ENCODE measurements around the gene STPG3. TPM values are rescaled to one million over a fixed set of nuclear protein-coding genes. Genes with fewer than 3 reads are reported as not detected.

Gene STPG3
- not detected for total RNA-seq
- polyA plus RNA-seq = under 1 TPM in 1 of 3 donors, not detected in 2; 0.08 TPM
- long read RNA-seq, donor 1 = 0 reads
- long read RNA-seq, donor 2 = 0 reads

- WGBS, 3 donors = 50 to 66% (median 53%) methylated on average over 4 of the region's 4 CpGs
- peaks cover 19% of the 10 kb centered on the region for H3K4me1 ChIP-seq
- peaks cover 0 to under 1% of the 10 kb centered on the region in 2 donors for H3K36me3 ChIP-seq (ENCODE audit: insufficient read depth in 1 of 2, low read depth in 1 of 2)
- no peaks in the 10 kb centered on the region for H3K27me3 ChIP-seq (ENCODE audit: insufficient read depth in 3 of 3, low read length in 2 of 3)
- no peaks in the 10 kb centered on the region for H3K9me3 ChIP-seq
- H3K4me3 ChIP-seq = no peak within 1 kb of the TSS
- ATAC-seq = no peak
- no peak within 1 kb of the TSS for H3K27ac ChIP-seq
- no peak for DNase-seq
- no peak for TF ChIP-seq CTCF (IDR thresholded peaks at IDR 0.05)
- intact Hi-C loops (cut with DNase I) = no loop called here
Observed at GRCh38 chr9:137251194-137251461, at the start of gene STPG3. TSS of gene STPG3 (plus strand) at chr9:137251286. CDS start at chr9:137251287, 1 bp downstream.

GRCh38 chr9:137202966-137203365 is 48.1 kb upstream of the STPG3 start:
- intact Hi-C loops (cut with DNase I) = no loop called here
- Histone ChIP-seq H3K36me3 (ENCODE audit: insufficient read depth in 1 of 2, low read depth in 1 of 2) (no peaks in the 10 kb centered on the region), H3K9me3 (no peaks in the 10 kb centered on the region), H3K4me1 (peaks cover 68% of the 10 kb centered on the region), H3K4me3 (peak overlapping the region; percentile 81), H3K27me3 (ENCODE audit: insufficient read depth in 3 of 3, low read length in 2 of 3) (no peaks in the 10 kb centered on the region), H3K27ac (no peak overlapping the region)
- 50 to 63% (median 56%) methylated on average over 8 of the region's 8 CpGs for WGBS, 3 donors
- DNase-seq (no peak), ATAC-seq (no peak)
- no peak for TF ChIP-seq CTCF (IDR thresholded peaks at IDR 0.05)

- no peaks in the 10 kb centered on the region for H3K27me3 ChIP-seq (ENCODE audit: insufficient read depth in 3 of 3, low read length in 2 of 3)
- H3K36me3 ChIP-seq (ENCODE audit: insufficient read depth in 1 of 2, low read depth in 1 of 2) = no peaks in the 10 kb centered on the region
- peaks cover 51% of the 10 kb centered on the region for H3K4me1 ChIP-seq
- peak in 1 of 2 donors; percentile 11 for DNase-seq
- H3K9me3 ChIP-seq = no peaks in the 10 kb centered on the region
- no peak for TF ChIP-seq CTCF (IDR thresholded peaks at IDR 0.05)
- no peak for ATAC-seq
- H3K27ac ChIP-seq = peak overlapping the region; percentile 84
- intact Hi-C loops (cut with DNase I) = loop anchor here in 1 of 2 donors (1.0 kb wide), 1 partner anchor 16 kb away; the partner anchor contains the start of genes ANAPC2 and SSNA1
- 11 to 12% (median 12%) methylated on average over 21 of the region's 21 CpGs for WGBS, 3 donors
- peak overlapping the region; percentile 81 for H3K4me3 ChIP-seq
Observed at GRCh38 chr9:137204731-137205125, 46.4 kb upstream of the STPG3 start.

GRCh38 chr9:137205126-137206069 is 45.7 kb upstream of the STPG3 start, which contains the start of the genes NDOR1 and TMEM203:
TSS of gene NDOR1 (plus strand) at chr9:137205700. CDS start at chr9:137205778, 78 bp downstream.
TSS of gene TMEM203 (minus strand) at chr9:137205648. CDS start at chr9:137205414, 234 bp downstream.
- ATAC-seq (peak; percentile 64 to 78 (median 69)), DNase-seq (peak; percentile 94 to 96)
- peak within 1 kb of the TSS; percentile 84 for H3K27ac ChIP-seq
- no peaks in the 10 kb centered on the region for H3K9me3 ChIP-seq
- peaks cover 49% of the 10 kb centered on the region for H3K4me1 ChIP-seq
- intact Hi-C loops (cut with DNase I) = loop anchor here in 1 of 2 donors (1.0 kb wide), 1 partner anchor 17 kb away; the partner anchor contains the start of genes ANAPC2 and SSNA1
- 0 to 1% (median 0%) methylated on average over 83 to 98 of the region's 98 CpGs for WGBS, 3 donors
- no peaks in the 10 kb centered on the region for H3K27me3 ChIP-seq (ENCODE audit: insufficient read depth in 3 of 3, low read length in 2 of 3)
- H3K36me3 ChIP-seq (ENCODE audit: insufficient read depth in 1 of 2, low read depth in 1 of 2) = no peaks in the 10 kb centered on the region
- TF ChIP-seq CTCF (IDR thresholded peaks at IDR 0.05) = no peak
- peak within 1 kb of the TSS; percentile 81 for H3K4me3 ChIP-seq
